Superior temporal gyrus (tissue), 1 donor: ENCODE measurements around the gene MYLK4.

Source experiments
- DNase-seq: peaks from one replicate; pipeline ENCODE4 v3.0.0-alpha.2; 2016; ENCODE audit errors: extremely low spot score

Gene MYLK4

GRCh38 chr6:2750832-2751231 is at the start of gene MYLK4:
TSS of gene MYLK4 (minus strand) at chr6:2750922. CDS start at chr6:2749294, 1,628 bp downstream.
- DNase-seq, result no peak

GRCh38 chr6:2799936-2800527 is 49.3 kb upstream of the MYLK4 start:
- DNase-seq, result no peak

- DNase-seq, result no peak
Observed at GRCh38 chr6:2798586-2799134, 47.9 kb upstream of the MYLK4 start.

- no peak for DNase-seq
Observed at GRCh38 chr6:2797564-2798031, 46.9 kb upstream of the MYLK4 start.

- no peak for DNase-seq
Observed at GRCh38 chr6:2796861-2797260, 46.1 kb upstream of the MYLK4 start.

GRCh38 chr6:2795956-2796355 is 45.2 kb upstream of the MYLK4 start:
- DNase-seq, result no peak

- DNase-seq, result no peak
Observed at GRCh38 chr6:2795162-2795561, 44.4 kb upstream of the MYLK4 start.

- no peak for DNase-seq
Observed at GRCh38 chr6:2794171-2794730, 43.5 kb upstream of the MYLK4 start.

GRCh38 chr6:2793534-2794151 is 42.9 kb upstream of the MYLK4 start:
- DNase-seq, result no peak

- no peak for DNase-seq
Observed at GRCh38 chr6:2792330-2793110, 41.8 kb upstream of the MYLK4 start.

GRCh38 chr6:2791450-2791974 is 40.8 kb upstream of the MYLK4 start:
- DNase-seq, result no peak

GRCh38 chr6:2790588-2791449 is 40.1 kb upstream of the MYLK4 start:
- DNase-seq, result peak; percentile 92

- no peak for DNase-seq
Observed at GRCh38 chr6:2786269-2786668, 35.5 kb upstream of the MYLK4 start.

- no peak for DNase-seq
Observed at GRCh38 chr6:2784930-2785329, 34.2 kb upstream of the MYLK4 start.

GRCh38 chr6:2784061-2784460 is 33.3 kb upstream of the MYLK4 start:
- no peak for DNase-seq

GRCh38 chr6:2783188-2783963 is 32.7 kb upstream of the MYLK4 start:
- DNase-seq, result no peak

GRCh38 chr6:2782825-2783187 is 32.1 kb upstream of the MYLK4 start:
- DNase-seq, result no peak

GRCh38 chr6:2782356-2782708 is 31.6 kb upstream of the MYLK4 start:
- DNase-seq, result no peak

- no peak for DNase-seq
Observed at GRCh38 chr6:2781685-2782355, 31.1 kb upstream of the MYLK4 start.
